GM12873 (cell line): ENCODE measurements around the gene DCPS.

Experiments
- TF ChIP-seq, protein P1 (sequence below): IDR thresholded peaks from 2 replicates; pipeline ENCODE4 v1.5.1; 2012; ENCODE audit warnings: low read depth, mild to moderate bottlenecking, moderate library complexity, low read length, control low read depth; ENCODE audit not compliant: insufficient read depth; ENCODE audit errors: missing control alignments

The DCPS gene

DNA sequence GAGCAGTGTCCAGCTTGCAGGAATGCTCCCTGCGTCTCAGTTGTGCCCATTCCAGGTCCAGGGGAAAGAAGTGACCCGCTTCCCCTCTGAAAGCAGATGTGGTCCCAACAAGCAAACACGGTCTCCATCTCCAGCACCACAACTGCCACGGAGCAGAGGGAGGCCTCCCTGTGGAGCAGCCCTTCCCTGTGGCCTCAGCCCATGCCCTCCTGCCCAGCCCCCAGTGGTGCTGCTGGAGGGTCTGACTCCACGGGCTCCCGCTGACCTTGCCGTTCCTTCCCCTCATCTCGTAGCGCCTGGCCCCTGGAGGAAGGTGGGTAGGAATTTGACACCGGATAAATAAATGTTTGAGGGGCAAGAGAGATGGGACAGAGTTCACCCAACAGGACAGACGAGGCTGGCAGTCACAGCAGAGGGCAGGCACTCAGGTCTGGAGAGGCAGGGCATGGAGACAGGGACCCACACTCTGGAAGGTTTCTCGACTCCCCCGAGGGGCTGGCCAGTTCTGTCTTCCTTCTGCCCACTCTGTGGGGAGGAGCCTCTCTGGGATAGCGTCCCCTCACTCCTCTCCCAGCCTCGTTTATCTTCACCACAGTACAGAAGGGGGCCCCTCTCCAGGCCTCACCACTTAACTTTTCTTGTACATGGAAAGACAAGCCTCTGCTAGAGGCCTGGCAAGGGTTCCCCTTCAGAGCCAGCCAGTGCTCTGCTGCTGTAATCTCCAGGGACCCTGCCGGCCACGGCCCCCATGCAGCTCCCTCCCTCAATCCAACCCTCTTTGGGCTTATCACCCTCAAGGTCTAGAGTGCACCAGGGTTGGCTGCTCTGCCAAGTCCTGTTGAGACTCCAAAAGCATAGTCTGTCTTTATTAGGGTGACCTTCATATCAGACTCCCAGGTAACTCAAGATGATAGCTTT, 44.1 kb downstream of the DCPS start:
- TF ChIP-seq, protein P1, sequence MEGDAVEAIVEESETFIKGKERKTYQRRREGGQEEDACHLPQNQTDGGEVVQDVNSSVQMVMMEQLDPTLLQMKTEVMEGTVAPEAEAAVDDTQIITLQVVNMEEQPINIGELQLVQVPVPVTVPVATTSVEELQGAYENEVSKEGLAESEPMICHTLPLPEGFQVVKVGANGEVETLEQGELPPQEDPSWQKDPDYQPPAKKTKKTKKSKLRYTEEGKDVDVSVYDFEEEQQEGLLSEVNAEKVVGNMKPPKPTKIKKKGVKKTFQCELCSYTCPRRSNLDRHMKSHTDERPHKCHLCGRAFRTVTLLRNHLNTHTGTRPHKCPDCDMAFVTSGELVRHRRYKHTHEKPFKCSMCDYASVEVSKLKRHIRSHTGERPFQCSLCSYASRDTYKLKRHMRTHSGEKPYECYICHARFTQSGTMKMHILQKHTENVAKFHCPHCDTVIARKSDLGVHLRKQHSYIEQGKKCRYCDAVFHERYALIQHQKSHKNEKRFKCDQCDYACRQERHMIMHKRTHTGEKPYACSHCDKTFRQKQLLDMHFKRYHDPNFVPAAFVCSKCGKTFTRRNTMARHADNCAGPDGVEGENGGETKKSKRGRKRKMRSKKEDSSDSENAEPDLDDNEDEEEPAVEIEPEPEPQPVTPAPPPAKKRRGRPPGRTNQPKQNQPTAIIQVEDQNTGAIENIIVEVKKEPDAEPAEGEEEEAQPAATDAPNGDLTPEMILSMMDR, result no peak

DNA sequence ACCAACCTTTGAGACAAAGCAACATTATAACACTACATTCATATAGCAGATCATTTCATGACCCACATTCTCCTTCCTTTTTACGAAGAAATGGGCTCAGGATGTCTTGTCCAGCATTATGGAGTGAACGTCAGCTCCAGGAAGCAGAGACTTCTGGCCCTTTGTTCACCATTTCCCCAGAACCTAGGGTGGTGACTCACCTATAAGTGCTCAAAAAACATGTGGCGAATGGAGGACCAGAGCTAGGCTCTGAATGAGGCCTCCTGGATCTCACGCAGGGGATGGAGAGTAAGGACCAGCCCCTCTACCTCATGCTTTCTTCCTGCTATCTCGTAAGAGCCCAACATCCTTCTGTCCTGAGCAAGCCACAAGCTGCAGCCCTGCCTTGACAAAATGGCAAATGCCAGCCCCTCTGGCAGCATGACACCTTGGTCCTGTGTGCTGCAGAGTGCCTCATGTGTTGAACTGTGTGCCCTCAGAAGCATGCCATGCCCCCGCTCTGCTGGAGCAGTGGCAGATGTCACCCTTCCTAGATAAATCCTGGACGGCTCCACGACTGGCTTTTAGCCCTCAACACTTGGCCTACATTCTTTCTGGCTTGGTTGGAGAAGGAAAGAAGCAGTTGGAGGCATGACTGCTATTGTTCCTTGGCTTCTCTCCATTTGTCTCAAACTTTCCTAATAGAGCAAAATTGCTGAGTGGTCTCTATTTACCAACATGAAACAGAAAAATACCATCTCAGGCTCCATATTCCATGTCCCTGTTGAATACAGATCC, 45.1 kb downstream of the DCPS start:
- TF ChIP-seq, protein P1, result no peak

DNA sequence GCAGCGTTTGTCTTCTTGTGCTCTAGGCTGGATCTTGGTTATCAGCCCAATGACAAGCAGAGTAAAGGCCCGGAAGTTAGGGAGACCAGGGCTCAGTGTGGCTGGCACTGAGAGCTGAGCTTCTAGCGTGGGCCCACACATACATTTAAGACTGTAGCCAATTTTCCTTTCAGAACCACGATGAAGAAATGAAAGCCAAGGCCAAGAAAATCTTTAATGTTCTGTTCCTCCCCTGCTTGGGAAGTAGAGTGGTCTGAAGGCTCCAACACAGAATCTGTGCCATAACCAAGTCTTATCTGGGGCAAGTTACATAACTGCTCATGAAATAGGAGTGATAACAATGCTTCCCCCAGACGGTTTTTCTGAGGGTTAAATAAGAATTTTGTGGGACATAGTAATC, 47.0 kb downstream of the DCPS start:
- TF ChIP-seq, protein P1, result no peak

DNA sequence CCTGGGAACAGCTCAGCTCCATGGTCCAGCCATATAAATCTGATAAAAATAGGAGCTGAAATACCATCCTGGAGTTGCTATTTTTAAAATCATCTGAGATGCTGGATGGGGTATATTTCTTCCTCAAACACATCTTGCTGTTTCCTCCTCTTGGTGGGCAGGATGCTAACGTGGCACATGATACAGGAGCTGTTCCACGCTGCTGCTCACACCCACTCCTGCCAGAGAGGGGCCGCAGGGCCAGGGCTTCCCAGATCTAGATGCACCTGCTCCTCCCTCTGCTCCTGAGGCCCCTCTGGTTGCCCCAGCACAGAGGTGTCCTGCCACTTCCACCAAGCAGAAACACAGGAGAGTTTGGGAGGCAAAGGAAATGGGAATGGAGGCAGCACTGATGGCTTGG, 48.3 kb downstream of the DCPS start:
- TF ChIP-seq, protein P1, result no peak

DNA sequence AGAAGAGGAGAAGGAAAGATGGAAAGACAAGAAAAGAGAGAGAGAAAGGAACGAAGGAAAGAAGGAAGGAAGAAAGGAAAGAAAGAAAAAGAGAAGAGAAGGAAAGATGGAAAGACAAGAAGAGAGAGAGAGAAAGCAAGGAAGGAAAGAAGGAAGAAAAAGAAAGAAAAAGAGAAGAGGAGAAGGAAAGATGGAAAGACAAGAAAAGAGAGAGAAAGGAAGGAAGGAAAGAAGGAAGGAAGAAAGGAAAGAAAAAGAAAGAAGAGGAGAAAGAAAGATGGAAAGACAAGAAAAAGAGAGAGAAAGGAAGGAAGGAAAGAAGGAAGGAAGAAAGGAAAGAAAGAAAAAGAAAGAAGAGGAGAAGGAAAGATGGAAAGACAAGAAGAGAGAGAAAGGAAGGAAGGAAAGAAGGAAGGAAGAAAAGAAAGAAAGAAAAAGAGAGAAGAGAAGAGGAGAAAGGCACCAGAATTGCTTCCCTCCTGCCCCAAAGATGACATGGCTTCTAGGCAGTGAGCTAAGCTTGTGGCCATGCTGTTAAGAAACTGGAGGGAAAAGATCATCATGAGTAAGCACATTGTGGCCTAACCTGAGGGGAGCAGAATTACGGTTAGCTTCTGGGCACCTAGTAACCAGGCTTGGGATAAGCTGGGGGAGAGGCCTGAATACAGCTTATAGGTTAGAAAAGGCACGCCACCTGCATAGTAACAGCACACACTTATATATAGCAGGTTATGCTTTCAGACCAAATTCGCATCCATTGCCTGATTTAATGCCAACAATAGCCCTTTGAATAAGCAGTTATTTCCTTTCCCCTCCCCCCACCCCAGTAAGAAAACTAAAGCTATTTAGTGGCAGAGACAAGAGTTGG, 49.3 kb downstream of the DCPS start:
- TF ChIP-seq, protein P1, result no peak

DNA sequence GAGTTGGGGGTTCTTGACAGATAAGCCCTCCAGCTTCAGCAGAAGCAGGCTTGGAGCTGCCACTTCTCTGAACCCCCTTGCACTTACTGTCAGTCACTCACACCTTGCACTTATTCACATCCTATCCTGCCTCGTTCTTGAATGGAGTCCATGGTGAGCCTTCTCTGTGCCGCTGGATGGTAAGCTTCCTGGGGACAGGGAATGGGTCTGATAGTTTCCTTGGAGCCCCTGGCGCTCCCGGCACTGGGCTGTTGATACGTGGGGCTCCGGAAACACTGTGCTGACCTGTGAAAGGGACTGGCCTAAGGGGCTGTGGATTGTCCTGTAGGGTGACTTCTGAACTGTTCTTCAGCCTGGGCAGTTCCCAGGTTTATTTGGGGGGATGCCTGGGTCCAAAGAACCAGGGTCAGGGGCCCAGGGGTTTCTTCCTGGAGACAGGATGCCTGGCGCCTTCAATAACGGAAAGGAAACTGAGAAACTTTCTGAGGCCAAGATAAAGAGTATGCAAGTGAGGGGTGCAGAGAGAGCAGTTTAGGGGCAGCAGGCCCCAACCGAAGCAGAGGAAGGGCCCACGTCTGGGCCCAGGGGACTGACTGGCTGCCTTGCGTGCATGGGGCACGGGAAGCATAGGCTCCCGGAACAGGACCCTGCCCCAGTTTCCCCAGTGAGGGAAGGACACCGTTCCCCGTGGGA, 50.9 kb downstream of the DCPS start:
- TF ChIP-seq, protein P1, result no peak
